D721Med (cell line): ENCODE measurements around the gene ARRDC4.

Experiments
- DNase-seq: peaks from one replicate; pipeline ENCODE4 v3.0.0; 2011; ENCODE audit warnings: low spot score; ENCODE audit not compliant: insufficient read length
- FAIRE-seq: peaks from 2 replicates; lab custom pipeline; 2011; peaks lifted over from hg19 to GRCh38; lab: Jason Lieb, UNC
- CTCF ChIP-seq: IDR thresholded peaks from 2 replicates; pipeline ENCODE4 v1.5.1; 2012; ENCODE audit warnings: mild to moderate bottlenecking, control low read depth; ENCODE audit not compliant: insufficient read depth; ENCODE audit errors: missing control alignments

ARRDC4 gene

DNA sequence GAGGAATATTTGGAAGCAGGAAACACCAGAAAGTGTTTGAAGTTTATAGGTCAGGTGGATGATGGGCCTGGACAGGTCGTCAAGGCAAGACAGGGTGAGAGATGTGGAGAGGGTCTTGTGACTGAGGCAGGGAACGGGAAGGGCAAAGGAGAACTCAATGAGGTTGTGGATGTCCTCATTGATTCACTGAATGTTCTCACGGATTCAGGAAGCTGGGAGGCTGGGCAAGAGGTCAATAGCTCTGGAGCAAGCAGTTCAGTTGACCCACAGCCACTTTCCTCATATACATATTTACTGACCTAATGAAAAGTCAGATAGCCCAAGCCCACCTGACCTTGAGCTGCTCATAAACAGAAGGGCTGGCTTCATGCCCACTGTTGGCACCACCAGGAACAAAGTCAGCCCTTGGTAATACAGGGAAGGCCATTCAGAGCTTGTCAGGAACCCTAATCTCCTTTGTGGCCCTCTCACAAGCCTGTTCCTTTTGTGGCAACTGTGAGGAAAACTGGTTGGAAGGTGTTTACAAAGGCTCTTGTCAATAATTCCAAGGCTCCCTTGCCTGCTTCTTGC, 31.6 kb downstream of the ARRDC4 start:
- FAIRE-seq (no peak), DNase-seq (no peak)
- TF ChIP-seq CTCF, result no peak

- DNase-seq (no peak), FAIRE-seq (no peak)
- TF ChIP-seq CTCF, result no peak
These were observed 32.3 kb downstream of the ARRDC4 start for GRCh38 chr15:97992823-97993222.

- no peak for DNase-seq
These were observed 32.8 kb downstream of the ARRDC4 start for GRCh38 chr15:97993310-97993738.

GRCh38 chr15:97994236-97994635, 33.7 kb downstream of the ARRDC4 start:
- no peak for FAIRE-seq
- TF ChIP-seq CTCF, result no peak

More at GRCh38 chr15:97993310-97993738, 32.8 kb downstream of the ARRDC4 start:
- no peak for FAIRE-seq
- TF ChIP-seq CTCF, result no peak

GRCh38 chr15:97995192-97995591, 34.7 kb downstream of the ARRDC4 start:
- no peak for FAIRE-seq
- no peak for DNase-seq
- no peak for TF ChIP-seq CTCF

More at GRCh38 chr15:97994236-97994635, 33.7 kb downstream of the ARRDC4 start:
- no peak for DNase-seq

GRCh38 chr15:97995881-97996603, 35.5 kb downstream of the ARRDC4 start:
- DNase-seq (no peak), FAIRE-seq (no peak)
- no peak for TF ChIP-seq CTCF
